ENCODE data around the gene POLR2C.
"Not testable (repeated sequence)": the region's sequence is repeated elsewhere in the genome, so short reads cannot be mapped to it uniquely, and the experiment has no call there.

POLR2C gene

DNA sequence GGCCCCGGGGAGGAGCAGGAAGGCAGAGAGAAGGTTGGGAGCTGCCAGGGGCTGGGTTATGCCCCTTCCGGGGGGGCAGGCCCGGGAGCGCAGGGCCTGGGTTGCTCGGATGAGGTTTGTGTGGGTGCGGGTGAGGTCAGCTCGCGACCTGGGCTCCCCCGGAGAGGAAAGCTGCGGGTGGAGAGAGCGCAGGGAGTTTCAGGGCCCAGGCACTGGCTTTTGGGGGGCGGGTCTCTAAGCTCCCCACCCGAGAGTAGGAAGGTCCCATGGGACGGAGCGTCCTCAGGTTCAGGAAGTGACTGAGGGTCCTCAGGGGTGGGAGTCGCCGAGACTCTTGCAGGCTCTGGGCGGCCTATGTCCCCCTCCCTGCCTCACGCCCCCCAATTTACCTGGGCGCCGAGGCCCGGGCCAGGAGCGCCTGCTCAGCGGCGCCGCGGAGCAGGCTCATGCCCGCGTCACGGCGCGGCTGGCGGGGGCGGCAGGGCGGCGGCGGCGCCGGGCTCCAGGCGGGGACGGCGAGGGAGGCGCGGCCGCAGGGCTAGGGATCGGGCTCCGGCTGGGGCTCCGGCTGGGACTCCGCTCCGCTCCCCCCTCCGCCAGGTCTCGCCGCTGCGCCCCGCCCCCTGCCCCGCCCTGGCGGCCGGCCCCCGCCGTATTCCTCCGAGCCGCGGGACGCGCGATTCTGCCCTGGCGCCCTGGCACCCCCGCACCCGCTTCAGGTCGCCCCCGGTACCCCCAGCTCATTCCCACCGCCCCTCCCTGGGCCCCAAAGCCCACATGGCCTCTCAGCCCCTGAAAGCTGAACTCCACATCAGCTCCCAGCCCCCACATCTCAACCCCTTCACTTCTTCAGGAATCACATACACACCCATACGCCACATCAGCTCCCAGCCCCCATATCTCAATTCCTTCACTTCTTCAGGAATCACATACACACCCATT, 23.7 kb downstream of the POLR2C start, which contains the start of gene DOK4:
DOK4 (minus strand) TSS at position 578 of the 942 bp plus-strand sequence. CDS start 6,986 bp downstream, outside the sequence.
- H4K20me1 ChIP-seq, result peaks cover 0 to 36% (median 7%) of the 10 kb centered on the region in 11 experiments; a peak in 8 of 22 replicates
- H3K4me3 ChIP-seq, result peak within 1 kb of the TSS; percentile 69 to 96 (median 84)
- H3K4me2 ChIP-seq, result peak within 1 kb of the TSS; percentile 91 to 99 (median 98)
- no peaks in the 10 kb centered on the region for H3K27me3 ChIP-seq
- H3K4me1 ChIP-seq, result peaks cover 15 to 37% (median 25%) of the 10 kb centered on the region in 10 experiments
- no peak for TF ChIP-seq Cebpa-rat (IDR thresholded peaks at IDR 0.05)
- peak within 1 kb of the TSS; percentile 9 to 77 (median 69); a peak in 21 of 22 replicates for H3K27ac ChIP-seq
- H3K36me3 ChIP-seq, result no peaks in the 10 kb centered on the region
- H3K9ac ChIP-seq, result peak within 1 kb of the TSS; percentile 79 to 86 (median 82)
- H3K9me3 ChIP-seq (replicated peaks in 1 of 11), result peaks cover 5 to 14% (median 11%) of the 10 kb centered on the region in 11 experiments; a peak in 21 of 22 replicates

- H3K27ac ChIP-seq, result peak overlapping the region in 3 of 11 experiments; percentile 26 to 35 (median 30); a peak in 3 of 22 replicates
- peaks cover 5 to 16% (median 12%) of the 10 kb centered on the region in 11 experiments; a peak in 21 of 22 replicates for H3K9me3 ChIP-seq (replicated peaks in 1 of 11)
- no peak for TF ChIP-seq Cebpa-rat (IDR thresholded peaks at IDR 0.05)
- peak overlapping the region; percentile 73 to 99 (median 98); a peak in 21 of 22 replicates for H3K4me2 ChIP-seq
- H3K27me3 ChIP-seq, result no peaks in the 10 kb centered on the region
- H3K4me3 ChIP-seq, result peak overlapping the region; percentile 69 to 96 (median 84); a peak in 17 of 20 replicates
- H3K36me3 ChIP-seq, result no peaks in the 10 kb centered on the region
- H3K9ac ChIP-seq, result peak overlapping the region in 4 of 11 experiments; percentile 79 to 85 (median 81); a peak in 3 of 22 replicates
- peaks cover 15 to 37% (median 28%) of the 10 kb centered on the region in 10 experiments for H3K4me1 ChIP-seq
- H4K20me1 ChIP-seq, result peaks cover 0 to 32% (median 7%) of the 10 kb centered on the region in 11 experiments; a peak in 8 of 22 replicates
Measured at GRCh38 chr16:57486858-57487834, 24.7 kb downstream of the POLR2C start.

- Histone ChIP-seq H3K4me1 (peaks cover 25 to 52% (median 48%) of the 10 kb centered on the region in 10 experiments), H3K36me3 (no peaks in the 10 kb centered on the region), H3K4me3 (no peak overlapping the region), H3K9ac (no peak overlapping the region), H4K20me1 (peaks cover 0 to 17% (median 7%) of the 10 kb centered on the region in 11 experiments; a peak in 7 of 22 replicates), H3K4me2 (no peak overlapping the region), H3K27ac (no peak overlapping the region), H3K27me3 (no peaks in the 10 kb centered on the region), H3K9me3 (replicated peaks in 1 of 11) (peaks cover 5 to 32% (median 20%) of the 10 kb centered on the region in 11 experiments; a peak in 21 of 22 replicates)
- no peak for TF ChIP-seq Cebpa-rat (IDR thresholded peaks at IDR 0.05)
Measured at GRCh38 chr16:57489229-57489628, 26.8 kb downstream of the POLR2C start.

DNA sequence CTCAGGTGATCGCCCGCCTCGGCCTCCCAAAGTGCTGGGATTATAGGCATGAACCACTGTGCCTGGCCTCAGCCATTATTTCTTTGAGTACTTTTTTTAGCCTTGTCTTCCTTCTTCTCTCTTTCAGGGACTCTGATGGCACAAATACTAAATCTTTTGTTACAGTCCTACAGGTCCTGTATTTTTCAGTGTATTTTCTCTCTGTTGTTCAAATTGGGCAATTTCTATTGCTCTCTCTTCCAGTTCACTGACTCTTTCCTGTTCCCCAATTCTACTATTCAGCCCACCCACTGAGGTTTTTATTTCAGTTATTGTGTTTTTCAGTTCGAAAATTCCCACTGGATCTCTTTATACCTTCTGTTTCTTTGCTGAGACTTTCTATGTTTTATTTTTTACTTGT, 31.3 kb downstream of the POLR2C start:
- Histone ChIP-seq H3K4me2 (peak overlapping the region in 10 of 11 experiments; percentile 45 to 82 (median 70); a peak in 20 of 22 replicates), H4K20me1 (no peaks in the 10 kb centered on the region), H3K4me3 (peak overlapping the region in 5 of 10 experiments; percentile 0 to 40 (median 27); a peak in 7 of 20 replicates), H3K4me1 (peaks cover 13 to 39% (median 35%) of the 10 kb centered on the region in 10 experiments; a peak in 19 of 20 replicates), H3K27me3 (no peaks in the 10 kb centered on the region), H3K27ac (peak overlapping the region in 9 of 11 experiments; percentile 34 to 87 (median 84); a peak in 18 of 22 replicates), H3K36me3 (no peaks in the 10 kb centered on the region), H3K9ac (peak overlapping the region in 8 of 11 experiments; percentile 56 to 75 (median 68); a peak in 16 of 22 replicates), H3K9me3 (replicated peaks in 1 of 11) (peaks cover 5 to 30% (median 20%) of the 10 kb centered on the region in 11 experiments; a peak in 21 of 22 replicates)
- peak in 4 of 11 experiments; percentile 49 to 82 (median 66); a peak in 6 of 22 replicates for TF ChIP-seq Cebpa-rat (IDR thresholded peaks at IDR 0.05)

DNA sequence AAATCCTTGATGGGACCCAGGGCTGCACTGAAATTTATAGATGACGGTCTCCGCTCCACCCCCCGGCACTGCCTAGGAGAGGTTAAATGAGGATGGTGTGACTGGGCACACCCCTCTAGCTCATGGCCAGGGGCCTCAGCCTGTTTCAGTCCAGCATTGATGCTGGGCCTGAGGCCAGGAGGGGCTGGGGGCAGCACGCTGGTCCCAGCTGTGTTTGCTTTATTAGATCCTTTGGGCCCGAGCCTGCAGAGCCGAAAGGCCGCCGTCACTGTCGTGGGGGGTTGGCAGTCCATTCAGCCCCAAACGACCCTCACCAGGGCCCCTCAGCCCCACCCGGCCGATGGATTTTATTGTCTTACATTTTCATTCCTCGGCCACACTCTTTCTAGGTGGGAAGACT, 34.6 kb downstream of the POLR2C start:
- Histone ChIP-seq H3K4me2 (no peak overlapping the region), H4K20me1 (no peaks in the 10 kb centered on the region), H3K4me1 (peaks cover 30 to 66% (median 60%) of the 10 kb centered on the region in 10 experiments), H3K9me3 (replicated peaks in 1 of 11) (peaks cover 0 to 16% (median 7%) of the 10 kb centered on the region in 11 experiments; a peak in 10 of 22 replicates), H3K36me3 (no peaks in the 10 kb centered on the region), H3K4me3 (no peak overlapping the region), H3K27ac (no peak overlapping the region), H3K27me3 (no peaks in the 10 kb centered on the region), H3K9ac (no peak overlapping the region)
- TF ChIP-seq Cebpa-rat (IDR thresholded peaks at IDR 0.05), result no peak

GRCh38 chr16:57498031-57498430, 35.6 kb downstream of the POLR2C start:
- 0 out of 22 replicates have a peak, but pooled peaks cover 0 to 4% (median 0%) of the 10 kb centered on the region in 11 experiments for H3K27me3 ChIP-seq
- no peaks in the 10 kb centered on the region for H3K36me3 ChIP-seq

DNA sequence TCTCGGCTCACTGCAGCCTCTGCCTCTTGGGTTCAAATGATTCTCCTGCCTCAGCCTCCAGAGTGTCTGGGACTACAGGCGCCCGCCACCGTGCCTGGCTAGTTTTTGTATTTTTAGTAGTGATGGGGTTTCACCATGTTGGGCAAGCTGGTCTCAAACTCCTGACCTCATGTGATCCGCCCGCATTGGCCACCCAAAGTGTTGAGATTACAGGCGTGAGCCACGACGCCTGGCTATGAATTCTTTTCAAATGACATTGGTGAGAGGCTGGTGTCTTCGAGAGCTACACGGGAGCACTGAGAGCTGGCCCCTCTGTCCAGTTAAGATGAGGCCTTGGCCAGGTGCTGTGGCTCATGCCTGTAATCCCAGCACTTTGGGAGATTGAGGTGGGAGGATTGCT, 37.5 kb downstream of the POLR2C start:
- H3K36me3 ChIP-seq; H4K20me1 ChIP-seq; H3K9me3 ChIP-seq (replicated peaks in 1 of 11); H3K27me3 ChIP-seq; H3K4me3 ChIP-seq: not testable (repeated sequence)
- peaks cover 34 to 66% (median 60%) of the 10 kb centered on the region in 10 experiments for H3K4me1 ChIP-seq
- peak overlapping the region in 2 of 11 experiments; percentile 36 to 44; a peak in 3 of 22 replicates for H3K27ac ChIP-seq
- H3K9ac ChIP-seq, result peak overlapping the region in 1 of 11 experiments; percentile 13; a peak in 1 of 22 replicates
- peak overlapping the region; percentile 42 to 89 (median 78); a peak in 20 of 22 replicates for H3K4me2 ChIP-seq

More at GRCh38 chr16:57498031-57498430, 35.6 kb downstream of the POLR2C start:
- Histone ChIP-seq H3K27ac (no peak overlapping the region), H4K20me1 (peaks cover 0 to under 1% (median 0%) of the 10 kb centered on the region in 11 experiments; a peak in 1 of 22 replicates), H3K4me1 (peaks cover 36 to 66% (median 60%) of the 10 kb centered on the region in 10 experiments), H3K9ac (no peak overlapping the region), H3K4me2 (no peak overlapping the region), H3K9me3 (replicated peaks in 1 of 11) (peaks cover 0 to 7% (median 0%) of the 10 kb centered on the region in 11 experiments; a peak in 5 of 22 replicates), H3K4me3 (no peak overlapping the region)
- no peak for TF ChIP-seq Cebpa-rat (IDR thresholded peaks at IDR 0.05)
